ENCODE measurements around the gene WWC2.

Gene WWC2

DNA sequence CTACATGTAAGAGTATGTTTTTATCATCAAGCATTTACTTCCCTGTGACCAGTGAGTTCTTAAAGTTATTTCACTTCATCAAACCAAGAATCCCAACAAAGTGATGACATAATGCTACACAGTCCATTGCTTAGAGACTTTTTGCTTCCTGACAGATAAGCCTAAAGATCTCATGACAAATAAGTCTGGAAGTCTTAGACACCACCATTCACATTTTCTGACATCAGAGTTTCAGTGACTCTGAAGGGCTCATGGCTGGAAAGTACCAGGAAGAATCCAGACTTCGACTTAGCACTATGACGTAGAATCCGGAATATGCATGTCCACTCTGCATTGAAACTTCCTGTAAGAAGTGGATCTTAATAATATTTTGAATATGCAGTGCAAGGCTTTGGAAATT, 167.3 kb downstream of the WWC2 start:
- H3K79me2 ChIP-seq (ENCODE audit: insufficient read depth, low read length): no peaks in the 10 kb centered on the region
- no peak for TF ChIP-seq EZH2phosphoT487 (IDR thresholded peaks at IDR 0.05; ENCODE audit: borderline replicate concordance)
- TF ChIP-seq, protein P1, sequence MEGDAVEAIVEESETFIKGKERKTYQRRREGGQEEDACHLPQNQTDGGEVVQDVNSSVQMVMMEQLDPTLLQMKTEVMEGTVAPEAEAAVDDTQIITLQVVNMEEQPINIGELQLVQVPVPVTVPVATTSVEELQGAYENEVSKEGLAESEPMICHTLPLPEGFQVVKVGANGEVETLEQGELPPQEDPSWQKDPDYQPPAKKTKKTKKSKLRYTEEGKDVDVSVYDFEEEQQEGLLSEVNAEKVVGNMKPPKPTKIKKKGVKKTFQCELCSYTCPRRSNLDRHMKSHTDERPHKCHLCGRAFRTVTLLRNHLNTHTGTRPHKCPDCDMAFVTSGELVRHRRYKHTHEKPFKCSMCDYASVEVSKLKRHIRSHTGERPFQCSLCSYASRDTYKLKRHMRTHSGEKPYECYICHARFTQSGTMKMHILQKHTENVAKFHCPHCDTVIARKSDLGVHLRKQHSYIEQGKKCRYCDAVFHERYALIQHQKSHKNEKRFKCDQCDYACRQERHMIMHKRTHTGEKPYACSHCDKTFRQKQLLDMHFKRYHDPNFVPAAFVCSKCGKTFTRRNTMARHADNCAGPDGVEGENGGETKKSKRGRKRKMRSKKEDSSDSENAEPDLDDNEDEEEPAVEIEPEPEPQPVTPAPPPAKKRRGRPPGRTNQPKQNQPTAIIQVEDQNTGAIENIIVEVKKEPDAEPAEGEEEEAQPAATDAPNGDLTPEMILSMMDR (conservative IDR thresholded peaks at IDR 0.05; ENCODE audit: low read length): no peak
- no peak overlapping the region for H3K4me3 ChIP-seq (ENCODE audit: low read length, poor library complexity, severe bottlenecking)
- no peak overlapping the region for H3K9ac ChIP-seq (ENCODE audit: low read depth, low read length, poor library complexity, severe bottlenecking)
- no peaks in the 10 kb centered on the region for H3K9me2 ChIP-seq (replicated peaks; ENCODE audit: low read depth, low read length)
- H3K4me1 ChIP-seq (ENCODE audit: insufficient read depth, low read length, poor library complexity, severe bottlenecking): peaks cover 3% of the 10 kb centered on the region
- H3K27me3 ChIP-seq (ENCODE audit: insufficient read depth, low read length, poor library complexity, severe bottlenecking): no peaks in the 10 kb centered on the region
- no peaks in the 10 kb centered on the region for H4K20me1 ChIP-seq (ENCODE audit: insufficient read depth, low read length, poor library complexity, severe bottlenecking)
- H2AFZ ChIP-seq (ENCODE audit: low read length): no peak overlapping the region
- no peaks in the 10 kb centered on the region for H3K36me3 ChIP-seq (ENCODE audit: insufficient read depth, low read length)
- H3K4me2 ChIP-seq (ENCODE audit: low read depth, low read length, poor library complexity, severe bottlenecking): no peak overlapping the region
- H3F3A ChIP-seq (ENCODE audit: low read depth): no peaks in the 10 kb centered on the region
- no peaks in the 10 kb centered on the region for H3K9me3 ChIP-seq (ENCODE audit: insufficient read depth, low read depth, low read length)

DNA sequence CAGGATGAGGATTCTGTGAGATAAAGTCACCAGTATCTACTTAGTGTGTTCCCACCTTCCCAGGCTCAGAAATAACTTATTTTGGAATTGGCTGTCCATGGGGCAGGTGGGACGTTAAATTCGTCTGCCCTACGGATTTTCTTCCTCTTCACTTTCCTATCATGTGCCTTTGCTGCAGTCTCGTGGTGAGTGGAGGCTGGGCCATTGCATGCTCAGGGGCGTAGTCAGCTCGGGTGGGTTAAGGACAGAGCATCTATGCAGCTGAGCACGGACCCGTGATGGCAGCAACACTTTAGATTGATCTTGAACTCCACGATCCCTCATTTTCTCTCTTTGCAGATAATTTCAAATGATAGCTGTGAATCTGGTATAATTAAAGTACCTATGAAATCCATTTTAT, 169.5 kb downstream of the WWC2 start:
- no peaks in the 10 kb centered on the region for H3K79me2 ChIP-seq (ENCODE audit: insufficient read depth, low read length)
- TF ChIP-seq, protein P1 (conservative IDR thresholded peaks at IDR 0.05; ENCODE audit: low read length): no peak
- no peak for TF ChIP-seq EZH2phosphoT487 (IDR thresholded peaks at IDR 0.05; ENCODE audit: borderline replicate concordance)
- H2AFZ ChIP-seq (ENCODE audit: low read length): no peak overlapping the region
- H3K4me1 ChIP-seq (ENCODE audit: insufficient read depth, low read length, poor library complexity, severe bottlenecking): no peaks in the 10 kb centered on the region
- H3K4me3 ChIP-seq (ENCODE audit: low read length, poor library complexity, severe bottlenecking): no peak overlapping the region
- H3K9me2 ChIP-seq (replicated peaks; ENCODE audit: low read depth, low read length): no peaks in the 10 kb centered on the region
- no peaks in the 10 kb centered on the region for H3K9me3 ChIP-seq (ENCODE audit: insufficient read depth, low read depth, low read length)
- H3F3A ChIP-seq (ENCODE audit: low read depth): no peaks in the 10 kb centered on the region
- no peak overlapping the region for H3K9ac ChIP-seq (ENCODE audit: low read depth, low read length, poor library complexity, severe bottlenecking)
- H4K20me1 ChIP-seq (ENCODE audit: insufficient read depth, low read length, poor library complexity, severe bottlenecking): no peaks in the 10 kb centered on the region
- H3K36me3 ChIP-seq (ENCODE audit: insufficient read depth, low read length): no peaks in the 10 kb centered on the region
- H3K27me3 ChIP-seq (ENCODE audit: insufficient read depth, low read length, poor library complexity, severe bottlenecking): no peaks in the 10 kb centered on the region
- H3K4me2 ChIP-seq (ENCODE audit: low read depth, low read length, poor library complexity, severe bottlenecking): no peak overlapping the region

DNA sequence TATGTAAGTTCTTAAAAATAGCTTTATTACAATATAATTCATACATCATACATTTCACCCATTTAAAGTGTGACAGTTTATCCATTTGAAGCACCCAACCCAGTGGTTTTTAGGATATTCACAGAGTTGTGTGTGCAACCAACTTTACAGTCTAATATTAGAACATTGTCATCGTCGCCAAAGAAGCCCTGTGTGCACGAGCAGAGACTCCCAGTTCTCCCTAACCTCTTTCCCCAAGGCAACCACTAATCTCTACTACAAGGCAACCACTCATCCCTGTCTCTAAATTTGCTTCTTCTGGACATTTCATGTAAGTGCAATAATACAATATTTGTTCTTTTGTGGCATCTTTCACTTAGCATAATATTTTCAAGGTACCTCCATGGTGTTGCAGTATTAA, 173.3 kb downstream of the WWC2 start:
- Histone ChIP-seq H3F3A (ENCODE audit: low read depth) (no peaks in the 10 kb centered on the region), H3K9me3 (ENCODE audit: insufficient read depth, low read depth, low read length) (peaks cover 6% of the 10 kb centered on the region; the same call in 1 of the 2 replicates), H3K4me1 (ENCODE audit: insufficient read depth, low read length, poor library complexity, severe bottlenecking) (no peaks in the 10 kb centered on the region), H3K27me3 (ENCODE audit: insufficient read depth, low read length, poor library complexity, severe bottlenecking) (no peaks in the 10 kb centered on the region), H3K4me2 (ENCODE audit: low read depth, low read length, poor library complexity, severe bottlenecking) (no peak overlapping the region), H3K9ac (ENCODE audit: low read depth, low read length, poor library complexity, severe bottlenecking) (no peak overlapping the region), H3K4me3 (ENCODE audit: low read length, poor library complexity, severe bottlenecking) (no peak overlapping the region), H2AFZ (ENCODE audit: low read length) (no peak overlapping the region), H3K79me2 (ENCODE audit: insufficient read depth, low read length) (no peaks in the 10 kb centered on the region), H3K36me3 (ENCODE audit: insufficient read depth, low read length) (no peaks in the 10 kb centered on the region), H3K9me2 (replicated peaks; ENCODE audit: low read depth, low read length) (no peaks in the 10 kb centered on the region), H4K20me1 (ENCODE audit: insufficient read depth, low read length, poor library complexity, severe bottlenecking) (no peaks in the 10 kb centered on the region)
- TF ChIP-seq, protein P1 (conservative IDR thresholded peaks at IDR 0.05; ENCODE audit: low read length): no peak
- TF ChIP-seq EZH2phosphoT487 (IDR thresholded peaks at IDR 0.05; ENCODE audit: borderline replicate concordance): no peak

Measured in Loucy (cell line).